Chondrocyte (in vitro differentiated cells): ENCODE results near the gene MDH1B. TPM values are rescaled to one million over a fixed set of nuclear protein-coding genes. Genes with fewer than 3 reads are reported as not detected.

Source experiments
- DNase-seq: peaks from one replicate; pipeline ENCODE4 v3.0.0; 2021; ENCODE audit warnings: mixed read lengths, low spot score
- H3K27ac Mint-ChIP-seq: one replicate; pipeline ENCODE4 v1.8.0; 2021; ENCODE audit warnings: mild to moderate bottlenecking, moderate library complexity, mixed read lengths; ENCODE audit not compliant: unreplicated experiment
- H3K27me3 Mint-ChIP-seq: 2 replicates; pipeline ENCODE4 v1.8.0; 2021; ENCODE audit warnings: low read depth, mixed read lengths
- H3K36me3 Mint-ChIP-seq: 2 replicates; pipeline ENCODE4 v1.8.0; 2021; ENCODE audit warnings: low read depth, mixed read lengths
- H3K4me1 Mint-ChIP-seq: 2 replicates; pipeline ENCODE4 v1.8.0; 2021; ENCODE audit warnings: low read depth, mild to moderate bottlenecking, mixed read lengths
- H3K4me3 Mint-ChIP-seq: one replicate; pipeline ENCODE4 v1.8.0; 2021; ENCODE audit warnings: mild to moderate bottlenecking, moderate library complexity, mixed read lengths; ENCODE audit not compliant: unreplicated experiment
- H3K9me3 Mint-ChIP-seq: 2 replicates; pipeline ENCODE4 v1.8.0; 2021; ENCODE audit warnings: low read depth, mixed read lengths
- CTCF ChIP-seq: fragments of 200-600 bp; sonication (generic); IDR thresholded peaks from 2 replicates; pipeline ENCODE4 v1.5.0; 2021; ENCODE audit warnings: antibody characterized with exemption, mild to moderate bottlenecking, moderate library complexity
- total RNA-seq: library from RNA; stranded (reverse); gene quantifications from 3 replicates; pipeline ENCODE4 v1.2.1, GENCODE V29; 2021

Gene MDH1B
- total RNA-seq, 1 donor from 2014 or later: 0.82 TPM

- TF ChIP-seq CTCF: no peak
- no peak overlapping the region for H3K4me3 Mint-ChIP-seq
These were observed 8.3 kb downstream of the MDH1B start for GRCh38 chr2:206756816-206757215.

DNA sequence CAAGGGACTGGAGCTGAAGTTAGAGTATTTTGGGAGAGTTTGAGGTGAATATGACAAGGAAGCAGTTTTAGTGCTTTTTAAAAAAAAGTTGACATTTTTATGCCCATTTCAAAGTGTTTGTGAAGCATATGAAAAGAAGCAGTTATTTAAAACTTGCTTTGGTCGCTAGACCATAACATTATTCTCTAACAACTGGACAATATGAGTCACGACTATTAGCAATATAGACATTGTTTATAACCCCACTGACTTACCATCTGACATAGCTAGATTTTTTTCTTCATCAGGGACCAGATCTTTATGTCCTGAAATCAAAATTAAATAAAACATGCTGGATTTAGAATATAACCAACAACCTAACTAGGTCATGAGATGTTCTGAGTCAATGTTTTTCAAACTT lies 24.3 kb downstream of the MDH1B start:
- peaks cover 13% of the 10 kb centered on the region for H3K27me3 Mint-ChIP-seq
- H3K27ac Mint-ChIP-seq: no peak overlapping the region
- DNase-seq: no peak
- H3K36me3 Mint-ChIP-seq: no peaks in the 10 kb centered on the region
- H3K4me3 Mint-ChIP-seq: no peak overlapping the region
- H3K9me3 Mint-ChIP-seq: no peaks in the 10 kb centered on the region
- no peaks in the 10 kb centered on the region for H3K4me1 Mint-ChIP-seq
- no peak for TF ChIP-seq CTCF

More at GRCh38 chr2:206756816-206757215, 8.3 kb downstream of the MDH1B start:
- no peaks in the 10 kb centered on the region for H3K9me3 Mint-ChIP-seq
- H3K27me3 Mint-ChIP-seq: peaks cover 33% of the 10 kb centered on the region
- H3K36me3 Mint-ChIP-seq: no peaks in the 10 kb centered on the region
- DNase-seq: no peak
- H3K27ac Mint-ChIP-seq: no peak overlapping the region
- no peaks in the 10 kb centered on the region for H3K4me1 Mint-ChIP-seq

GRCh38 chr2:206739271-206739670 lies 25.9 kb downstream of the MDH1B start:
- Mint-ChIP-seq H3K4me3 (no peak overlapping the region), H3K9me3 (no peaks in the 10 kb centered on the region), H3K36me3 (no peaks in the 10 kb centered on the region), H3K27me3 (peaks cover 11% of the 10 kb centered on the region), H3K27ac (no peak overlapping the region), H3K4me1 (no peaks in the 10 kb centered on the region)
- no peak for TF ChIP-seq CTCF
- no peak for DNase-seq

DNA sequence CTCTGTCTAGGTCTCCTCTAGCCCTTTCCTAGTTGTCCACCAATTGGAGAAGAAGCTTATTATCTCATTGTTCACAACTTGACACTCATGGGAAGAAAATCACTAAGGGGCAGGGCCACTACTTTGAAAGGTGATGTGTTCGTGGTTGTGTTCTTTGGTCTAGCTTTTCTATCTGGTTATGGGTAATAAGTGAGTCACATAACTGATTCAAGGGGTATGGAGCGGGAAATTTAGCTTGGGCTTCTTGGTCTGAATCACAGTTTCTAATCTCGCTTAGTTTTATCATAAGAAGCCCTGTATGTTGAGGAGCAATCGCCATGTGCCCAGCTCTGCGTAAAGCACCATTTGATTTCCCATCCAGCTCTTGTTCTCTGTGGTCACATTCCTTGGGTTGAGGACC lies 28.2 kb downstream of the MDH1B start:
- Mint-ChIP-seq H3K36me3 (no peaks in the 10 kb centered on the region), H3K27me3 (peaks cover 12% of the 10 kb centered on the region), H3K4me3 (no peak overlapping the region), H3K9me3 (no peaks in the 10 kb centered on the region), H3K4me1 (no peaks in the 10 kb centered on the region), H3K27ac (no peak overlapping the region)
- no peak for DNase-seq
- no peak for TF ChIP-seq CTCF

- no peak for TF ChIP-seq CTCF
- Mint-ChIP-seq H3K4me1 (no peaks in the 10 kb centered on the region), H3K9me3 (peaks cover 4% of the 10 kb centered on the region)
These were observed 31.8 kb downstream of the MDH1B start for GRCh38 chr2:206733341-206733740.

More at GRCh38 chr2:206733341-206733740, 31.8 kb downstream of the MDH1B start:
- DNase-seq: no peak
- peaks cover 25% of the 10 kb centered on the region for H3K27me3 Mint-ChIP-seq
- no peak overlapping the region for H3K4me3 Mint-ChIP-seq
- no peaks in the 10 kb centered on the region for H3K36me3 Mint-ChIP-seq
- H3K27ac Mint-ChIP-seq: no peak overlapping the region
